PFSK-1 (cell line): Measurements from ENCODE around the gene BCAR3.

Experiments used
- POLR2AphosphoS5 ChIP-seq: IDR thresholded peaks from 2 replicates; pipeline ENCODE4 v1.6.1; 2012; ENCODE audit warnings: low read depth, mild to moderate bottlenecking, control low read depth, low read length, moderate library complexity
- REST ChIP-seq, 2 experiments: IDR thresholded peaks; 2 replicates each; pipeline versions ENCODE4 v1.6.1 to v1.8.0; 2011 to 2012; ENCODE audit warnings: low read depth in 2 of 2, low read length in 2 of 2, control low read depth in 1 of 2, inconsistent platforms in 1 of 2, mild to moderate bottlenecking in 1 of 2, moderate library complexity in 1 of 2; ENCODE audit not compliant: insufficient read depth in 1 of 2
- TAF1 ChIP-seq: IDR thresholded peaks from 2 replicates; pipeline ENCODE4 v1.6.1; 2012; ENCODE audit warnings: low read length, control low read depth, borderline replicate concordance; ENCODE audit not compliant: insufficient read depth

GRCh38 chr1:93675931-93676330, 5.7 kb downstream of the BCAR3 start:
- TF ChIP-seq REST (IDR thresholded peaks at IDR 0.05; ENCODE audit: insufficient read depth in 1 of 2, low read depth in 2 of 2, low read length in 2 of 2) (no peak), TAF1 (no peak), POLR2AphosphoS5 (no peak)
